Measurements from ENCODE around the gene MAGEC3. TPM values are rescaled to one million over a fixed set of nuclear protein-coding genes. Genes with fewer than 3 reads are reported as not detected.

The MAGEC3 gene
- total and polyA plus RNA-seq, 10 of the 15 experiments (the other 5 are each of a cell fraction or from before 2014, with no cell fraction given) = not detected

DNA sequence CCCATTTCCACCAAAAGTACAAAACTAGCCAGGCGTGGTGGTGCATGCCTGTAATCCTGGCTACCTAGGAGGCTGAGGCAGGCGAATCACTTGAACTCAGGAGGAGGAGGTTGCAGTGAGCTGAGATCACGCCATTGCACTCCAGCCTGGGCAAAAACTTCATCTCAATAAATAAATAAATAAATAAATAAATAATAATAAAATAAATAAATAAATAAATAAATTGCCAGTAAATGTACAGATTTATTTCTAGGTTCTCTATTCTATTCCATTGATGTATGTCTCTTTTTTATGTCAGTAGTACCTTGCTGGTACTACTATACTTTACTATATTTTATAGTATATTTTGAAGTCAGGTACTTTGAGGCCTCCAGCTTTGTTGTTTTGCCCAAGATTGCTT is 109.2 kb downstream of the MAGEC3 start:
- Histone ChIP-seq H3K36me3 (ENCODE audit: control insufficient read depth in 2 of 2, insufficient read depth in 2 of 2, low read length in 1 of 2) (no peaks in the 10 kb centered on the region), H3K79me2 (ENCODE audit: control insufficient read depth, insufficient read depth, low read length) (no peaks in the 10 kb centered on the region), H3K27ac (ENCODE audit: control insufficient read depth, insufficient read depth) (no peak overlapping the region), H3K9ac (ENCODE audit: control insufficient read depth, insufficient read depth, low read length) (no peak overlapping the region), H3K9me3 (replicated peaks; ENCODE audit: control insufficient read depth, insufficient read depth, low read length) (no peaks in the 10 kb centered on the region), H2AFZ (ENCODE audit: control insufficient read depth, low read depth, low read length) (no peak overlapping the region), H3K4me1 (ENCODE audit: control insufficient read depth, insufficient read depth, low read length) (no peaks in the 10 kb centered on the region), H3K27me3 (replicated peaks in 1 of 2; ENCODE audit: control insufficient read depth in 2 of 2, insufficient read depth in 2 of 2, low read length in 1 of 2) (no peaks in the 10 kb centered on the region), H3K4me3 (no peak overlapping the region), H4K20me1 (ENCODE audit: control insufficient read depth, insufficient read depth) (no peaks in the 10 kb centered on the region), H3K4me2 (ENCODE audit: control insufficient read depth, insufficient read depth) (no peak overlapping the region)
- intact Hi-C loops (cut with micrococcal nuclease; ENCODE audit: unreplicated experiment) (no loop called here), in situ Hi-C loops (cut with MboI) (no loop called here)
- SMC1A ChIA-PET (ENCODE audit: uncharacterized antibody, unreplicated experiment) = interaction anchor here (0.7 kb wide), 1 partner anchor 12 kb away, joined by 3 read pairs; no protein-coding TSS in a partner anchor
- no peak for ATAC-seq
- CTCF ChIA-PET = no interaction called here
- BruUV-seq (replicated peaks) = no TSS peak
- TF ChIP-seq EZH2 (IDR thresholded peaks at IDR 0.05; ENCODE audit: borderline replicate concordance, control insufficient read depth, low read depth, low read length) (no peak), GATAD2B (conservative IDR thresholded peaks at IDR 0.05; ENCODE audit: low read depth) (no peak), SMAD1 (IDR thresholded peaks at IDR 0.05; ENCODE audit: low read depth, partially characterized antibody) (no peak)
- DNase-seq (ENCODE audit: low read depth, low spot score) = no peak
- no peak for FAIRE-seq
- POLR2A ChIA-PET = no interaction called here
- RAD21 ChIA-PET (ENCODE audit: unreplicated experiment) = no interaction called here
- WGBS (ENCODE audit: insufficient coverage, insufficient replicate concordance, low lambda C conversion rate, missing lambda C conversion rate) = 7% methylated on average over 3 of the region's 3 CpGs

Other genes starting within 250 kb of the MAGEC3 start
- gene SPANXA2, start 248.6 kb upstream of the MAGEC3 start, total RNA-seq (2014; rRNA removed) = not detected in 2 replicates
- gene SPANXA2, start 248.6 kb upstream of the MAGEC3 start, total RNA-seq (2014; rRNA removed; fragmentation: Illumina TruSeq; extraction: Trizol) = not detected in 2 replicates
- gene SPANXA2, start 248.6 kb upstream of the MAGEC3 start, total RNA-seq (2021) = not detected in 2 replicates
- gene SPANXA2, start 248.6 kb upstream of the MAGEC3 start, polyA plus RNA-seq (2011; rRNA removed) = 0.16 and 0.22 TPM in 2 replicates
- not detected in 2 replicates for gene SPANXA2, start 248.6 kb upstream of the MAGEC3 start, polyA plus RNA-seq (2014; fragmentation: Illumina TruSeq; extraction: Trizol)
- not detected for gene SPANXA2, start 248.6 kb upstream of the MAGEC3 start, polyA plus RNA-seq (2014; fragmentation: Nextera tagmentation; extraction: Ambion mirVana)
- gene SPANXA2, start 248.6 kb upstream of the MAGEC3 start, polyA plus RNA-seq (2014; rRNA removed) = not detected in 2 replicates
- gene SPANXA2, start 248.6 kb upstream of the MAGEC3 start, polyA plus RNA-seq (2016; fragmentation: Nextera tagmentation; extraction: Ambion mirVana) = not detected
- gene SPANXD, start 139.6 kb upstream of the MAGEC3 start, total RNA-seq (2014; rRNA removed) = not detected in 2 replicates
- not detected in 2 replicates for gene SPANXD, start 139.6 kb upstream of the MAGEC3 start, total RNA-seq (2014; rRNA removed; fragmentation: Illumina TruSeq; extraction: Trizol)
- gene SPANXD, start 139.6 kb upstream of the MAGEC3 start, total RNA-seq (2021) = not detected in 2 replicates
- not detected in 2 replicates for gene SPANXD, start 139.6 kb upstream of the MAGEC3 start, polyA plus RNA-seq (2011; rRNA removed)
- not detected in 2 replicates for gene SPANXD, start 139.6 kb upstream of the MAGEC3 start, polyA plus RNA-seq (2014; fragmentation: Illumina TruSeq; extraction: Trizol)
- not detected for gene SPANXD, start 139.6 kb upstream of the MAGEC3 start, polyA plus RNA-seq (2014; fragmentation: Nextera tagmentation; extraction: Ambion mirVana)
- not detected in 2 replicates for gene SPANXD, start 139.6 kb upstream of the MAGEC3 start, polyA plus RNA-seq (2014; rRNA removed)
- not detected for gene SPANXD, start 139.6 kb upstream of the MAGEC3 start, polyA plus RNA-seq (2016; fragmentation: Nextera tagmentation; extraction: Ambion mirVana)
- gene MAGEC1, start 65.6 kb downstream of the MAGEC3 start, total RNA-seq (2014; rRNA removed) = not detected in 2 replicates
- gene MAGEC1, start 65.6 kb downstream of the MAGEC3 start, total RNA-seq (2014; rRNA removed; fragmentation: Illumina TruSeq; extraction: Trizol) = not detected in 2 replicates
- 0.05 TPM in 1 of 2 replicates, not detected in the other for gene MAGEC1, start 65.6 kb downstream of the MAGEC3 start, total RNA-seq (2021)
- 0.39 and 0.41 TPM in 2 replicates for gene MAGEC1, start 65.6 kb downstream of the MAGEC3 start, polyA plus RNA-seq (2011; rRNA removed)
- gene MAGEC1, start 65.6 kb downstream of the MAGEC3 start, polyA plus RNA-seq (2014; fragmentation: Illumina TruSeq; extraction: Trizol) = not detected in 2 replicates
- not detected for gene MAGEC1, start 65.6 kb downstream of the MAGEC3 start, polyA plus RNA-seq (2014; fragmentation: Nextera tagmentation; extraction: Ambion mirVana)
- not detected in 2 replicates for gene MAGEC1, start 65.6 kb downstream of the MAGEC3 start, polyA plus RNA-seq (2014; rRNA removed)
- gene MAGEC1, start 65.6 kb downstream of the MAGEC3 start, polyA plus RNA-seq (2016; fragmentation: Nextera tagmentation; extraction: Ambion mirVana) = not detected

Data from GM12878 (cell line).